CD4-positive, alpha-beta T cell treated with Interleukin-10 for 1 hour (primary cell): Measurements from ENCODE around the gene JADE2.
A peak's percentile ranks its signal among the peaks of the same experiment; 100 is the strongest.

Source experiments
- DNase-seq: peaks from one replicate; pipeline ENCODE4 v3.0.0-alpha.2; 2020

The JADE2 gene

GRCh38 chr5:134571693-134572405 is 46.4 kb downstream of the JADE2 start:
- DNase-seq: no peak

DNA sequence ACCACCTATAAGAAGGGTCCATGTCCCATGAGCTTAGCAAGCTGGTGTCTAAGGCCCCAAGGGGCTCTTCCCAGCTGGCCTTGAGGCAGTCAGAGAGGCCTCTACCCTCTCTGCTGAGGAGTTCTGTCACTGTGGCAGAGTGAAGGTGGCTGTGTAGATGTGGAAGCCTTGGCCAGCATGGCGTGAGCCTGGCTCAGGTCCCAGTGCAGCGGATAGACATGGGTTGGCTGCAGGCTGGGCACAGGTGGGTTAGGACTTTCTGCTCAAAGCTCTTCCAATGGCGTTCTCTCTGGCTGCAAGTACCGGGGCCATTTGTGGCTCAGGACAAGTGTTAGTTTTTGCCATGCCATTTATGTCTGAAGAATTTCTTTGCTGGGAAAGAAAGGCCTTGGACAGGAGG is 47.3 kb downstream of the JADE2 start:
- DNase-seq: no peak

DNA sequence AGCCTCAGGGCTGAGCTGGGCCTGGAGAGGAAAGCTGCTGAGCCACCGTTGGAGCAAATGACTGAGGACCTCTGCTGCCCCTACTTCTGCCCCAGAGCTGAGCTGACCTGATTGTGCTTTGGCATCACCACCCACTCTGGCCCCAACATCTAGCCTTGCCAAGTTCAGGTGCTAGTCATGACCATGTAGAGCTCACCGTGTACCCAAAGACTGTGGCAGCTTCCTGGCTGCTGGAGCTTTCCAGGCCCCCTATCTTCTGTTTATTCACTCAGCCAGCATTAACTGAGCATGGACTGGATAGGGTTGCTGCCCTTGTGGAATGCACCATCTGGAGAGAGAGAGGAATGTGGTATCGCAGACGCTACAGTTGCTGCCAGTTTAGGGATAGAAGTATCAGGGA is 49.1 kb downstream of the JADE2 start:
- no peak for DNase-seq

DNA sequence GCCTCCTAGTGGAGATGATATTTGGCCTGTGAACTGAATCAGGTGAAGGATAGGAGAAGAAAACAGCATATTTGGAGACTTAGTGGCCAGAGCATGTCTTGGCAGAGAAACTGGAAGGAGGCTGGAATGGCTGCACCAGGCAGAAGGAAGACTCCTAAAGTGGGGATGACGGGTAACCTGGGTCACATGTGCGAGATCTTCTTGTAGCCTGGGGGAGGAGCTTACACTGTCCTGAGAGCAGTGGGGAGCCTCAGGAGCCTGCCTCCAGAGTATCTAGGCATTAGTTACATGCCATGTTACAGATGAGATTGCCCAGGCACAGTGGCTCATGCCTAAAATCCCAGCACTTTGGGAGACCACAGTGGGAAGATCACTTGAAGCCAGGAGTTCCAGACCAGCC is 49.8 kb downstream of the JADE2 start:
- DNase-seq: no peak

GRCh38 chr5:134576386-134577021 is 51.0 kb downstream of the JADE2 start:
- DNase-seq: no peak

DNA sequence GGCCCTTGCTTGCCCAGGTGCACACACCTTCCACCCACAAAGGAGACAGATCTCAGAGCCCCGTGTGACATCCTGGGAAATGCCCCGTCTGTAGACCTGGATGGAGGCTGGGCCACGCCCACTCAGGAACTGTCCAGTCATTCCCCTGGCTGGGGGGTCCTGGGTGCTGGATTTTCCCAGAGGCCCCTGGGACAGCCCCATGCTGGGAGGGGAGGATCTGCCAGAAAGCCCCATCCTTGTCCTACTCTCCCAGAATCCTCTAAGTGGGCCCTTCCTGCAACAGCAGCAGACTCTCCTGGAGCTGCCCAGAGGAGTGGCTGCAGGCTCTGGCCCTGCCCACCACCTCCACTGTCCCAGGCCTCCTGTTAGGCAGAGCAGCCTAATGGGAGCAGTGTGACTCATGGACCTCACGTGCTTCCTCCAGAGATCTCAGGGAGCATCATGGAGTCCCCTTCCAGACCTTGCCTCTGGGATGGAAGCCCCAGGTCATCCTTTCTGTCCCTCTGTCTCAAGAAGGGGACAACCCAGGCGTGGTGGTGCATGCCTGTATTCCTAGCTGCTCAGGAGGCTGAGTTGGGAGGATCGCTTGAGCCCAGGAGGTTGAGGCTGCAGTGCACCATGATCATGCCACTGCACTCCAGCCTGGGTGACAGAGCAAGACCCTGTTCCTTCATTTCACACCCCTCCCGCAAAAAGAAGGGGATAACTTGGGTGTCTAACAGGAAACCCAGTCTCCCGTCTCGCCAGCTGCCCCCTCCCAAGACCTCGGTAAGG is 51.7 kb downstream of the JADE2 start:
- DNase-seq: no peak

GRCh38 chr5:134577796-134578577 is 52.5 kb downstream of the JADE2 start:
- peak; percentile 76 for DNase-seq

- no peak for DNase-seq
Observed at GRCh38 chr5:134578578-134579283, 53.3 kb downstream of the JADE2 start.

GRCh38 chr5:134579284-134579771 is 53.9 kb downstream of the JADE2 start:
- DNase-seq: no peak

- no peak for DNase-seq
Observed at GRCh38 chr5:134580001-134580460, 54.6 kb downstream of the JADE2 start.

DNA sequence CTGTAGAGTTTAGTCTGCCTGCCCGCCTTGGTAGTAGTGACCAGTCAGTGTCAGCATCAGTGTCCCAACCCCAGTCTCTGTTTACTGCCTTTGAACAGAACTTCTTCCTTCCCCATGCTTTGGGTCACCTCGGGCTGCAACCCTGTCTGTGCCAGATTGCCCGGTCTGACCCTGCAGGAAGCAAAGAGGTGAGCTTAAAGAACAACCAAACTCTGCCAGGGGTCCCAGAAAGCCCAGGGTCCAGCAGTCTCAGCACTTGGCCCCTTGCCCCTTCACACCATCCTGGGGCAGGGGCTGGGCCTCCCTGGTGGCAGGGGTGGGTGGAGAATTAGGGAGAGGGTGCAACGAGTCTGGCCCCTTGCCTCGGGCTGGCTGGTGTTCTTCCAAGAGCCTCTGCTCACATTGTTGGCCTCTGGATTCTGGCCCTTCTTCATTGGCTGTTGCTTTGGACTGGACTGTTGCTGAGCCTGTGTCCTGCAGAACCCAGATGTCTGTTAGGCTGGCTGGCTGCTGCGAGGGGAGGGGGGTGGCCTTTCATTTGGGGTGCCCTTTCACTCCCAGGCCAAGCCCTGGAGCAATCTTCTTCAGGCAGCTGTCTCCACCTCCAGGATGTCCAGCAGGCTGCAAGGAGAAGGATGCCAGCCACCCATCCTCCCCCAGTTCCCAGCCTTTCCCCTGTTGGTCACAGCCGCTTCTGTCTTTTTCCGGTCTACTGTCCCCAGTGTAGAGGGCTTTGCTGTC is 55.9 kb downstream of the JADE2 start:
- no peak for DNase-seq

DNA sequence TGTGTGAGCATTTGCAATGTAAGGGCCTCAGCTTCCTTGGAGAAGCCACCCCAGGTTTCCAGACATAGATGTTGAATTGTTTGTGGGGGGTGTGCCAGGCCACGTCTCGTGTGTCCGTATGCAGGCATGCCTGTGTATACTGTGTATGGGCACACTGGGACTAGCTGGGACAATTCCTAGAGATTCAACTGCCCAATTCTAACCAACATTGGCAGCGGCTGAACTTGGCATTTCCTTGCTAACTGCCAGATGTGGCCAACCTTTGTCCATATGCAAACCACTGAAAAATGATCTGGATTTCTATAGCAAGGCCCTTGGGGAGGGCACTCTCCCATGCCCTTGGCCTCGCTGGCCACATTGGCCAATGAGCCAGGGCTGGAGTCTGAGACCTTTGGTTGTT is 56.8 kb downstream of the JADE2 start:
- DNase-seq: no peak

DNA sequence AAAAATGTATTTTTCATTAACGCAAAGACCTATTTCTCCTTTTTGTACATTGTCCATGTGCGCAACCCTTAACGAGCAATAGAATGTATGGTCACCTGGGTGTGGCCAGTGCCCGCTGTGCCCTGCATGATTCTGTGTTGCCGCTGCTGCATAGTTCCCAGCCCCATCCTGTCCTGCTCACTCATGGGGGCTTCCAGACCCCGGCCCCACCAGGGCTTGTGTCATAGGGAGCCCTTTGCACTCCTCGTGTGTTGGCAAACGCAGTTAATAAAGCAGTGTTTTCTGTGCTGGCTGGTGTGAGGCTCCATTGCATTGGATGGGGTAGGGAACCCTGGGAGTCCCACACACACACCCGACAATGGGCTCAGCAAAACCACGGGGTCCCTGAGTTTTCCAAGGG is 57.5 kb downstream of the JADE2 start:
- no peak for DNase-seq

DNA sequence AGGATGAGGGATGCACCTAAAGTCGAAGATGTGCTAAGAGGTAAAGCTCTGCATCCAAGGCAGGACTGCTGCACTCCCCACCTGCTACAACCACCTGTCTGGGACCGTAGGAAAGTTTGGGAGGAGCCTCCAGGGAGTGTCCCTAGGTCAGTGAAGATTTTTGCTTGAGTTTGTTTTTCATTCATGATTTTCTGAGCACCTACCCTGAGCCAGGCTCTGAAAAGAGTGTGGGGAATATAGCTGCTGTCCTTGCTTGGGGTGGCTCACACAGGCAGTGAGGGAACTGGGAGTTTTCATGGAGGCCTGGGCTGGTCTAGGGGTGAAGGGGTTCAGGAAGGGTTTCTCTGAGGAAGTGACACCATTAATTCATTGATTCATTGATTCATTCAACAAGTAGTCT is 58.3 kb downstream of the JADE2 start:
- no peak for DNase-seq

DNA sequence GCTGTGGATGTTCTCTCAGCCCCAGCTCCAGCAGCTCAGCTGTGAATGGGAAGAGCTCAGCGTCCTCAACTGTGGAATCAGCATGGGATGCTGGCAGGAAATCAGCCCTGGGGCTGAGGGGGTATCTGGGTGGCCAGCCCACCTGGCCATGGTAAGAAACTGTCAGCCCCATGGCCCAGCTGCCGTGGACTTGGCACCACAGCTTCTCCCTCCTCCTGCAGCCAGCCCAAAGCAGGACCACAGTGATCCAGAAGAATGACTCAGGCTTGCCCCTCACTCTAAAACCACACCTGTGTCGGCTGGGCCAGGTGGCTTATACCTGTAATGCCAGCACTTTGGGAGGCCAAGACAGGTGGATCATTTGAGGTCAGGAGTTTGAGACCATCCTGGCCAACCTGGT is 59.2 kb downstream of the JADE2 start:
- no peak for DNase-seq

DNA sequence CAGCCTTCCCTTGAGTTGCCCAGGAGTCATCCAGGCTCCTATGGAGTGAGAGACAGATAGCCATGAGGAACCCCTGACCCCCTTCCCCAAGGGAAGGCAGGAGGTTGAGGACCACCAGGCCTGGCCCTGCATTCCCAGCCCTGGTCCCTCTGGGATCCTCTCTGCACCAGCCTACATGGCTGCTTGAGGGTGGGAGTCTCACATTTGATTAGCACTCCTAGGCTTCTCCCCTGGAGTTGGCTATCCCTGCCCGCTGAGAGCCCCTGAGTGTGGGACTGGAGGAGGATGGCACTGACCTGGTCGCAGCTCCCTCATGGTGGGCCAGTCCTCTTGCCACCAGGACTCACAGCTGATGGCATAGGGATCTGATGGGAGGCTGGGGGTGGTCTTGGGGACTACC is 60.5 kb downstream of the JADE2 start:
- no peak for DNase-seq

DNA sequence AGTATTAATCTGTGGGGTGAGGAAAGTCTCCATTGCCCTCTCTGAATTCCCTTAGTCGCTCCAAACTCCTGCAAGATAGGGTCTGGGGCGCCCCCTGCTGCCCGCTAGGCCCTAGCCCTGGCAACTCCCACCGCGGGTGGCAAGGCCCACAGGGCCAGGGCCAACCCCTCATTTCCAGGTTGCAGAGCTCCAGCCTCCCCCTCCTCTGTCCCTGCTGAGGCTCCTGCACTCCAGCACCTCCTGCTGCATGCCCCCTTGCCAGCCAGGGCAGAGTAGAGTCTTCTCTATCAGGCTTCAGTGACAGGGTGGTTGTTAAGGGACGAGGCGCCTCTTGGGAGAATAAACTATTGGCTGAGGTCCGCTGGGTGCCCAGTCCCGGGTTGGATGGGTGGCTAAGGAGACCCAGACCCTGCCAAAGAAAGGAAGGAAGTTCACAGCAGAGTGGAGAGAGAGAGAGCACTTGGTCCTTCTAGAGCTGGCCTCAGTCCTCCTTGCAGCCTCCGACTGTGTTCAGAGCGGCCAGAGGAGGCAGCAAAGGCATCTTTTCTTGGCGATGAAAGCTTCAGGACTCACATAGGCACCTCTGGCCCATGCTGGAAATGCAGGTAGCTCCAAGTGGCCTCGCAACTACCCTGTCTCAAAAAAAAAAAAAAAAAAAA is 61.5 kb downstream of the JADE2 start:
- peak; percentile 83 for DNase-seq

- DNase-seq: no peak
Observed at GRCh38 chr5:134590992-134591659, 65.7 kb downstream of the JADE2 start.

- DNase-seq: no peak
Observed at GRCh38 chr5:134592141-134592746, 66.8 kb downstream of the JADE2 start.

- no peak for DNase-seq
Observed at GRCh38 chr5:134594336-134594735, 68.9 kb downstream of the JADE2 start.
